Measurements from ENCODE around the gene CD6. TPM values are rescaled to one million over a fixed set of nuclear protein-coding genes. Genes with fewer than 3 reads are reported as not detected.

Gene CD6
- total and polyA plus RNA-seq, 10 of the 15 experiments (the other 5 are each of a cell fraction or from before 2014, with no cell fraction given), result 0.37 to 17.6 (median 6.2) TPM

DNA sequence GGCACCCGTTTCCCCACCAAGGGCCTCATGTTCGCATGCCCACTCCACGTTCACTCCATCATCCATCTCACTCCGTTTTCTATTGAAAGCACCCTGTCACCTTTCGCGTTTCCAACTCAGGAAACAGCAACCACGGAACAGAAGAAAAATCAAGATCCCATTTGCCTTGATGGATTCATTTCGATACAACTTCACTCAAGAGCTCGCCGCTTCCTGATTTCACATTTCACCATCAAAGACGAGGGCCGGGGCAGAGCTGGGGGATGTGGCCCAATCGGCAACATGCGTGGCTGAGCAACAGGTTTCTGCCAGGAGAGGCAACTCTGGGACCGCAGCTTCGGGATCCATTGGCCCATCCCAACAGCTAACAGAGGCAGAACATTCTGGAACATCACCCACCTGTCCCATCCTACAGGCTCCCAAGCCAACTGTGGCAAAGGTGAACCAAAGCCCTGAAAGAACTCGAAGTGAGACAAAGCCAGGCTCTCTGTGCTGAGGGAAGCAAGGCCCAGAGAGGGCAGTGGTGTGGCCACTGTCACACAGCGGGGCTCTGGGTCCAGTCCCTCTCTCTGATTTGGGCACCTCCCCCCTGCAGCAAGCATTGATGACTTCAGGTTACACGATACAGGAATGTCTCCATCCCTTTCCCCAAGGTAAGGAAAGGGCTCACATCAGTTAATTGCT, 94.6 kb downstream of the CD6 start (continued):
- TF ChIP-seq BCL11A (IDR thresholded peaks at IDR 0.05; ENCODE audit: low read depth, low read length), result no peak
- TF ChIP-seq RCOR1 (conservative IDR thresholded peaks at IDR 0.05; ENCODE audit: low read depth, low read length), result no peak
- no peak for TF ChIP-seq EP300 (IDR thresholded peaks at IDR 0.05; ENCODE audit: borderline replicate concordance in 1 of 2, control insufficient read depth in 1 of 2, low read depth in 2 of 2, low read length in 2 of 2)
- no peak for TF ChIP-seq CHD1 (IDR thresholded peaks at IDR 0.05; ENCODE audit: low read depth, low read length)
- no peak for TF ChIP-seq MYC (IDR thresholded peaks at IDR 0.05; ENCODE audit: insufficient read depth, insufficient read length, insufficient replicate concordance, low read length, severe bottlenecking)
- TF ChIP-seq, protein P1, sequence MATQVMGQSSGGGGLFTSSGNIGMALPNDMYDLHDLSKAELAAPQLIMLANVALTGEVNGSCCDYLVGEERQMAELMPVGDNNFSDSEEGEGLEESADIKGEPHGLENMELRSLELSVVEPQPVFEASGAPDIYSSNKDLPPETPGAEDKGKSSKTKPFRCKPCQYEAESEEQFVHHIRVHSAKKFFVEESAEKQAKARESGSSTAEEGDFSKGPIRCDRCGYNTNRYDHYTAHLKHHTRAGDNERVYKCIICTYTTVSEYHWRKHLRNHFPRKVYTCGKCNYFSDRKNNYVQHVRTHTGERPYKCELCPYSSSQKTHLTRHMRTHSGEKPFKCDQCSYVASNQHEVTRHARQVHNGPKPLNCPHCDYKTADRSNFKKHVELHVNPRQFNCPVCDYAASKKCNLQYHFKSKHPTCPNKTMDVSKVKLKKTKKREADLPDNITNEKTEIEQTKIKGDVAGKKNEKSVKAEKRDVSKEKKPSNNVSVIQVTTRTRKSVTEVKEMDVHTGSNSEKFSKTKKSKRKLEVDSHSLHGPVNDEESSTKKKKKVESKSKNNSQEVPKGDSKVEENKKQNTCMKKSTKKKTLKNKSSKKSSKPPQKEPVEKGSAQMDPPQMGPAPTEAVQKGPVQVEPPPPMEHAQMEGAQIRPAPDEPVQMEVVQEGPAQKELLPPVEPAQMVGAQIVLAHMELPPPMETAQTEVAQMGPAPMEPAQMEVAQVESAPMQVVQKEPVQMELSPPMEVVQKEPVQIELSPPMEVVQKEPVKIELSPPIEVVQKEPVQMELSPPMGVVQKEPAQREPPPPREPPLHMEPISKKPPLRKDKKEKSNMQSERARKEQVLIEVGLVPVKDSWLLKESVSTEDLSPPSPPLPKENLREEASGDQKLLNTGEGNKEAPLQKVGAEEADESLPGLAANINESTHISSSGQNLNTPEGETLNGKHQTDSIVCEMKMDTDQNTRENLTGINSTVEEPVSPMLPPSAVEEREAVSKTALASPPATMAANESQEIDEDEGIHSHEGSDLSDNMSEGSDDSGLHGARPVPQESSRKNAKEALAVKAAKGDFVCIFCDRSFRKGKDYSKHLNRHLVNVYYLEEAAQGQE (IDR thresholded peaks at IDR 0.05; ENCODE audit: low read depth, low read length), result no peak
- TF ChIP-seq POU2F2 (IDR thresholded peaks at IDR 0.05; ENCODE audit: borderline replicate concordance, low read depth, low read length), result no peak
- TF ChIP-seq, protein P2, sequence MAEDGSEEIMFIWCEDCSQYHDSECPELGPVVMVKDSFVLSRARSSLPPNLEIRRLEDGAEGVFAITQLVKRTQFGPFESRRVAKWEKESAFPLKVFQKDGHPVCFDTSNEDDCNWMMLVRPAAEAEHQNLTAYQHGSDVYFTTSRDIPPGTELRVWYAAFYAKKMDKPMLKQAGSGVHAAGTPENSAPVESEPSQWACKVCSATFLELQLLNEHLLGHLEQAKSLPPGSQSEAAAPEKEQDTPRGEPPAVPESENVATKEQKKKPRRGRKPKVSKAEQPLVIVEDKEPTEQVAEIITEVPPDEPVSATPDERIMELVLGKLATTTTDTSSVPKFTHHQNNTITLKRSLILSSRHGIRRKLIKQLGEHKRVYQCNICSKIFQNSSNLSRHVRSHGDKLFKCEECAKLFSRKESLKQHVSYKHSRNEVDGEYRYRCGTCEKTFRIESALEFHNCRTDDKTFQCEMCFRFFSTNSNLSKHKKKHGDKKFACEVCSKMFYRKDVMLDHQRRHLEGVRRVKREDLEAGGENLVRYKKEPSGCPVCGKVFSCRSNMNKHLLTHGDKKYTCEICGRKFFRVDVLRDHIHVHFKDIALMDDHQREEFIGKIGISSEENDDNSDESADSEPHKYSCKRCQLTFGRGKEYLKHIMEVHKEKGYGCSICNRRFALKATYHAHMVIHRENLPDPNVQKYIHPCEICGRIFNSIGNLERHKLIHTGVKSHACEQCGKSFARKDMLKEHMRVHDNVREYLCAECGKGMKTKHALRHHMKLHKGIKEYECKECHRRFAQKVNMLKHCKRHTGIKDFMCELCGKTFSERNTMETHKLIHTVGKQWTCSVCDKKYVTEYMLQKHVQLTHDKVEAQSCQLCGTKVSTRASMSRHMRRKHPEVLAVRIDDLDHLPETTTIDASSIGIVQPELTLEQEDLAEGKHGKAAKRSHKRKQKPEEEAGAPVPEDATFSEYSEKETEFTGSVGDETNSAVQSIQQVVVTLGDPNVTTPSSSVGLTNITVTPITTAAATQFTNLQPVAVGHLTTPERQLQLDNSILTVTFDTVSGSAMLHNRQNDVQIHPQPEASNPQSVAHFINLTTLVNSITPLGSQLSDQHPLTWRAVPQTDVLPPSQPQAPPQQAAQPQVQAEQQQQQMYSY (CRISPR knock-in tag; IDR thresholded peaks at IDR 0.05), result no peak
- no peak for TF ChIP-seq ZSCAN29 (IDR thresholded peaks at IDR 0.05)
- TF ChIP-seq POLR2AphosphoS2 (IDR thresholded peaks at IDR 0.05; ENCODE audit: low read depth, low read length), result no peak
- TF ChIP-seq MEF2A (IDR thresholded peaks at IDR 0.05; ENCODE audit: insufficient read depth, low read depth, low read length), result 0 out of 2 replicates have a peak, but pooled peaks have one; percentile 24
- TF ChIP-seq SREBF1 (IDR thresholded peaks at IDR 0.05; ENCODE audit: low read length), result no peak
- peak; percentile 52; the same call in 1 of the 2 replicates for TF ChIP-seq ZBED1 (IDR thresholded peaks at IDR 0.05; ENCODE audit: borderline replicate concordance)
- TF ChIP-seq STAT1 (conservative IDR thresholded peaks at IDR 0.05), result no peak
- no peak for TF ChIP-seq SREBF2 (IDR thresholded peaks at IDR 0.05; ENCODE audit: low read length)
- TF ChIP-seq, protein P3, sequence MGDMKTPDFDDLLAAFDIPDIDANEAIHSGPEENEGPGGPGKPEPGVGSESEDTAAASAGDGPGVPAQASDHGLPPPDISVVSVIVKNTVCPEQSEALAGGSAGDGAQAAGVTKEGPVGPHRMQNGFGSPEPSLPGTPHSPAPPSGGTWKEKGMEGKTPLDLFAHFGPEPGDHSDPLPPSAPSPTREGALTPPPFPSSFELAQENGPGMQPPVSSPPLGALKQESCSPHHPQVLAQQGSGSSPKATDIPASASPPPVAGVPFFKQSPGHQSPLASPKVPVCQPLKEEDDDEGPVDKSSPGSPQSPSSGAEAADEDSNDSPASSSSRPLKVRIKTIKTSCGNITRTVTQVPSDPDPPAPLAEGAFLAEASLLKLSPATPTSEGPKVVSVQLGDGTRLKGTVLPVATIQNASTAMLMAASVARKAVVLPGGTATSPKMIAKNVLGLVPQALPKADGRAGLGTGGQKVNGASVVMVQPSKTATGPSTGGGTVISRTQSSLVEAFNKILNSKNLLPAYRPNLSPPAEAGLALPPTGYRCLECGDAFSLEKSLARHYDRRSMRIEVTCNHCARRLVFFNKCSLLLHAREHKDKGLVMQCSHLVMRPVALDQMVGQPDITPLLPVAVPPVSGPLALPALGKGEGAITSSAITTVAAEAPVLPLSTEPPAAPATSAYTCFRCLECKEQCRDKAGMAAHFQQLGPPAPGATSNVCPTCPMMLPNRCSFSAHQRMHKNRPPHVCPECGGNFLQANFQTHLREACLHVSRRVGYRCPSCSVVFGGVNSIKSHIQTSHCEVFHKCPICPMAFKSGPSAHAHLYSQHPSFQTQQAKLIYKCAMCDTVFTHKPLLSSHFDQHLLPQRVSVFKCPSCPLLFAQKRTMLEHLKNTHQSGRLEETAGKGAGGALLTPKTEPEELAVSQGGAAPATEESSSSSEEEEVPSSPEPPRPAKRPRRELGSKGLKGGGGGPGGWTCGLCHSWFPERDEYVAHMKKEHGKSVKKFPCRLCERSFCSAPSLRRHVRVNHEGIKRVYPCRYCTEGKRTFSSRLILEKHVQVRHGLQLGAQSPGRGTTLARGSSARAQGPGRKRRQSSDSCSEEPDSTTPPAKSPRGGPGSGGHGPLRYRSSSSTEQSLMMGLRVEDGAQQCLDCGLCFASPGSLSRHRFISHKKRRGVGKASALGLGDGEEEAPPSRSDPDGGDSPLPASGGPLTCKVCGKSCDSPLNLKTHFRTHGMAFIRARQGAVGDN (IDR thresholded peaks at IDR 0.05), result no peak
- TF ChIP-seq TBL1XR1 (IDR thresholded peaks at IDR 0.05; ENCODE audit: low read depth, low read length), result no peak
- TF ChIP-seq NFXL1 (IDR thresholded peaks at IDR 0.05; ENCODE audit: borderline replicate concordance), result no peak
- TF ChIP-seq FOXM1 (IDR thresholded peaks at IDR 0.05; ENCODE audit: low read depth, low read length), result peak; percentile 62; the same call in 1 of the 2 replicates
